HG03196 (cell line): ENCODE results near the gene SGCG.

Source experiments
- ATAC-seq: cut with Tn5 transposase; IDR thresholded peaks from one replicate; pipeline ENCODE4 v1.9.1; 2021; ENCODE audit not compliant: unreplicated experiment

The SGCG gene

GRCh38 chr13:23323946-23324709 lies 143.3 kb downstream of the SGCG start:
- no peak for ATAC-seq

GRCh38 chr13:23325191-23325590 lies 144.4 kb downstream of the SGCG start:
- no peak for ATAC-seq

GRCh38 chr13:23330356-23330755 lies 149.6 kb downstream of the SGCG start:
- ATAC-seq, result no peak

GRCh38 chr13:23339225-23339624 lies 158.4 kb downstream of the SGCG start:
- no peak for ATAC-seq

GRCh38 chr13:23344931-23345595 lies 164.3 kb downstream of the SGCG start:
- ATAC-seq, result no peak

GRCh38 chr13:23347601-23348000 lies 166.8 kb downstream of the SGCG start:
- no peak for ATAC-seq

GRCh38 chr13:23348262-23349127 lies 167.7 kb downstream of the SGCG start:
- no peak for ATAC-seq

- no peak for ATAC-seq
Measured at GRCh38 chr13:23349161-23349897, 168.6 kb downstream of the SGCG start.

- no peak for ATAC-seq
Measured at GRCh38 chr13:23350009-23350408, 169.2 kb downstream of the SGCG start.

- ATAC-seq, result no peak
Measured at GRCh38 chr13:23352161-23352560, 171.4 kb downstream of the SGCG start.

GRCh38 chr13:23354520-23354919 lies 173.7 kb downstream of the SGCG start:
- no peak for ATAC-seq

GRCh38 chr13:23356368-23356767 lies 175.6 kb downstream of the SGCG start:
- ATAC-seq, result no peak

- ATAC-seq, result no peak
Measured at GRCh38 chr13:23357349-23357748, 176.6 kb downstream of the SGCG start.

- no peak for ATAC-seq
Measured at GRCh38 chr13:23359882-23360281, 179.1 kb downstream of the SGCG start.

- ATAC-seq, result no peak
Measured at GRCh38 chr13:23365652-23366051, 184.9 kb downstream of the SGCG start.

GRCh38 chr13:23367907-23368306 lies 187.1 kb downstream of the SGCG start:
- no peak for ATAC-seq

- no peak for ATAC-seq
Measured at GRCh38 chr13:23372264-23372906, 191.6 kb downstream of the SGCG start.
